Measurements from ENCODE around the gene C10orf105. TPM values are rescaled to one million over a fixed set of nuclear protein-coding genes. Genes with fewer than 3 reads are reported as not detected.

Gene C10orf105
- total RNA-seq, 4 donors from 2014 or later = 0.20 to 0.42 (median 0.26) TPM

DNA sequence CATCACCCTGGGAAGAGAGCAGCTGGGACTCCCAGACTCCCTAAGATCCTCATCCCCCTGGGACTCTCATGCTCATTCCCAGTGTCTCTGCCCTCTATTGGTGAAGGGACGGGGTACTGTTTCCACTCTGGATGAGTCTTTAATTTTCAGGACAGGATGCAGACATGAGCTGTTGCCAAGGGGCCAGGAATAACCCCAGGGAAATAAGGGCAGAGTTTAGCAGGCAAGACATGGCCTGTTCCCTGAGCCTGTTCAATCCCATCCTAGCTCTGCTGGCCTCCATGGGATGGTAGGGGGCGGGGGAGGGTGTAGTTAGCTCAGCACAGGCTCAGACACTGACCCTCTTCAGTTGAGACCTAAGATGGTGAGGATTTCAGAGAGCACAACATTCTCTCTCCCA lies 14.0 kb downstream of the C10orf105 start:
- no peak for DNase-seq (ENCODE audit: low spot score in 2 of 2)
- WGBS, 2 donors = 76 to 88% methylated on average over 2 of the region's 2 CpGs
- Histone ChIP-seq H3K4me3 (no peak overlapping the region), H3K36me3 (no peaks in the 10 kb centered on the region), H3K4me1 (peaks cover 0 to 21% (median 0%) of the 10 kb centered on the region in 4 donors), H3K9me3 (no peaks in the 10 kb centered on the region), H3K27ac (no peak overlapping the region), H3K27me3 (no peaks in the 10 kb centered on the region)
- TF ChIP-seq, protein P1, sequence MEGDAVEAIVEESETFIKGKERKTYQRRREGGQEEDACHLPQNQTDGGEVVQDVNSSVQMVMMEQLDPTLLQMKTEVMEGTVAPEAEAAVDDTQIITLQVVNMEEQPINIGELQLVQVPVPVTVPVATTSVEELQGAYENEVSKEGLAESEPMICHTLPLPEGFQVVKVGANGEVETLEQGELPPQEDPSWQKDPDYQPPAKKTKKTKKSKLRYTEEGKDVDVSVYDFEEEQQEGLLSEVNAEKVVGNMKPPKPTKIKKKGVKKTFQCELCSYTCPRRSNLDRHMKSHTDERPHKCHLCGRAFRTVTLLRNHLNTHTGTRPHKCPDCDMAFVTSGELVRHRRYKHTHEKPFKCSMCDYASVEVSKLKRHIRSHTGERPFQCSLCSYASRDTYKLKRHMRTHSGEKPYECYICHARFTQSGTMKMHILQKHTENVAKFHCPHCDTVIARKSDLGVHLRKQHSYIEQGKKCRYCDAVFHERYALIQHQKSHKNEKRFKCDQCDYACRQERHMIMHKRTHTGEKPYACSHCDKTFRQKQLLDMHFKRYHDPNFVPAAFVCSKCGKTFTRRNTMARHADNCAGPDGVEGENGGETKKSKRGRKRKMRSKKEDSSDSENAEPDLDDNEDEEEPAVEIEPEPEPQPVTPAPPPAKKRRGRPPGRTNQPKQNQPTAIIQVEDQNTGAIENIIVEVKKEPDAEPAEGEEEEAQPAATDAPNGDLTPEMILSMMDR (IDR thresholded peaks at IDR 0.05) = no peak
- TF ChIP-seq EP300 (IDR thresholded peaks at IDR 0.05) (no peak), POLR2A (IDR thresholded peaks at IDR 0.05) (no peak)

DNA sequence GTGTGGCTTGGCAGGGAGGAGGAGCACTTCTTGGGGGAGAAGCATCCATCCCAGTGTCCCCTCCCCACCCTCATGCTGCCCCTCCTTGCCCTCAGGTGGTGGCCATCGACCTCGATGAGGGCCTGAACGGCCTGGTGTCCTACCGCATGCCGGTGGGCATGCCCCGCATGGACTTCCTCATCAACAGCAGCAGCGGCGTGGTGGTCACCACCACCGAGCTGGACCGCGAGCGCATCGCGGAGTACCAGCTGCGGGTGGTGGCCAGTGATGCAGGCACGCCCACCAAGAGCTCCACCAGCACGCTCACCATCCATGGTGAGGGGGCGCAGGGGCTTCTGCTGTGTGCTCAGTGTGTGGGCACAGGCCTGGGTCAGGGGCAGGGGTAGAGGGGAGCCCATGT lies 14.8 kb downstream of the C10orf105 start:
- Histone ChIP-seq H3K27me3 (no peaks in the 10 kb centered on the region), H3K36me3 (no peaks in the 10 kb centered on the region), H3K27ac (no peak overlapping the region), H3K4me3 (no peak overlapping the region), H3K9me3 (no peaks in the 10 kb centered on the region), H3K4me1 (peaks cover 0 to 21% (median 0%) of the 10 kb centered on the region in 4 donors)
- WGBS, 2 donors = 94 to 100% methylated on average over 4 to 14 of the region's 18 CpGs
- no peak for DNase-seq (ENCODE audit: low spot score in 2 of 2)
- TF ChIP-seq POLR2A (IDR thresholded peaks at IDR 0.05) (no peak), EP300 (IDR thresholded peaks at IDR 0.05) (no peak)
- TF ChIP-seq, protein P1 (IDR thresholded peaks at IDR 0.05) = no peak

DNA sequence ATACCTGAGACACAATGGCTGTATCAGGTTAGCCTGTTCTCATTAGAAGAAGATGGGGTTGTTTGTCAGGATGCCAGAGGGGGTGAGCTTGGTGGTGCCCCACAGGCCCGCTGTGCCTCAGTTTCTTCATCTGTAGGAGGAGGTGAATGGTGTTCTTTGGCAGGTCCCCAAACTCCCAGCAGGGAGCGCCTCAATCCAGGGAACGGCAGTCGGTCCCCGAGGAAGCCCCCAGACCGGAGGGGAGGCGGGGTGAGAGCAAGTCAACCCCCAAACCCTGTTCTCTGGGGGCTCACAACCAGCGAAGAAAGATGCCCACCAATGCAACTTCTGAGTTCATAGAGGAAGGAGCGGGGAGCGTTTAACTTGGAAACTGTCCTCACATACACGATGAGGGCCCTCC lies 16.0 kb downstream of the C10orf105 start:
- TF ChIP-seq POLR2A (IDR thresholded peaks at IDR 0.05) = no peak
- TF ChIP-seq EP300 (IDR thresholded peaks at IDR 0.05) = no peak
- TF ChIP-seq, protein P1 (IDR thresholded peaks at IDR 0.05) = no peak
- Histone ChIP-seq H3K27ac (no peak overlapping the region), H3K27me3 (no peaks in the 10 kb centered on the region), H3K4me1 (peaks cover 0 to 15% (median 0%) of the 10 kb centered on the region in 4 donors), H3K9me3 (no peaks in the 10 kb centered on the region), H3K36me3 (no peaks in the 10 kb centered on the region), H3K4me3 (no peak overlapping the region)
- no peak for DNase-seq (ENCODE audit: low spot score in 2 of 2)
- WGBS, 2 donors = 72 to 73% methylated on average over 11 of the region's 11 CpGs

DNA sequence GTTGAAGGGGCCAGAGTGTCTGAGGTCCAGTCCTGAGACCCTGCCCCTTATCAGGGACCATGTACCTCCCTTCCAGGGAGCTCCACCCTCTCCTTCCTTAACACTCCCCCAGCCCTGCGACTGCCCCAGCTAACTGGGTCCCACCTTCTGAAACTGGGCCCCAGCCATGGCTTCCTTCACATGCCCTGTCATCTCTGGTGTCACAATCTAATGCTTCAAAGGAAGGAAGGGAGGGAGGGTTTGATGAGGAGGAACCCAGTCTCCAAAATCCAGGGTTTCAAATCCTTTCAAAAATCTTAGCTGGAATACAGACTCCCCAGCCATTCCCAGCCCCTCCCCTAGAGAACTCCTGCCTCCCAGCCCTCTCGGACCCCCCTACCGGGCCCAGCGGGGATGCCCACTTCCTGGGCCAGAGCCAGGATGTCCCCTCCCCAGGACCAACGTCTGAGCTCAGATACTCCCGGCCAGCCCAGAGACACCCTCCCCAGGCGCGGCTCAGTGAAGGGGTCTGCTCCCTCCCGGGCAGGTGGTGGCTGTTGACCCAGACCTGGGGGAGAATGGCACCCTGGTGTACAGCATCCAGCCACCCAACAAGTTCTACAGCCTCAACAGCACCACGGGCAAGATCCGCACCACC lies 18.0 kb downstream of the C10orf105 start:
- no peak for TF ChIP-seq POLR2A (IDR thresholded peaks at IDR 0.05)
- no peak for TF ChIP-seq EP300 (IDR thresholded peaks at IDR 0.05)
- TF ChIP-seq, protein P1 (IDR thresholded peaks at IDR 0.05) = no peak
- 64 to 67% methylated on average over 5 to 9 of the region's 11 CpGs for WGBS, 2 donors
- H3K4me1 ChIP-seq = peaks cover 0 to 9% (median 1%) of the 10 kb centered on the region in 4 donors

DNA sequence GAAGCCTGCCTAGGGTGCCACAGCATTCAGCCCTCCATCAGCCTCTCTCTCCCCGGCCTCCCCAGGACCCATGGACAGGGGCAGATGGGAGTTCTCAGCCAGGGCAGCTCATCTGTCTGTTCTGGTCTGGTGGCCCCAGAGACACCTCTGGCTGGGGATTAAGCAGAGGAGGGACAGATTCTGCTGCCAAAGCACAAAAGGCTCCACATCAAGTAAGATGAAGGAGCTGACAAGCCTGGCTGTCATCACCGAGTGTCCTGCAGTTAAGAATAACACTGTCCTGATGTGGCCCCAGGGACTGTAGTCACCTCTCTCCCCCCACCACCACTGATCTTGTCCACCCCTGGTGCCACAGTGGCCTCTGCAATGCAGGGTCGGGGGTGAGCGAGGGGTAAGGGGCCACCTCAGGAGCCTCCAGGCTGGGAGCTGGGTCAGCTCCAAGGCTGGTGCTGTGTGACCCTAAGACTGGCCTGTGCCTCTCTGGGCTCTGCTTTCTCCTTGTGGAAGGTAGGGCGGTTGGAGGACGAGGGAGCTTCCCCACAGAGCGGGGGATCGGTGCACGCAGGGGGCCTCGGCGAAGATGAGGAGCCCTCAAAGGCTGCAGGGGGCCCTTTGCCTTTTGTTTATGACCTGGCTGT lies 18.7 kb downstream of the C10orf105 start:
- H3K27ac ChIP-seq = no peak overlapping the region
- H3K27me3 ChIP-seq = no peaks in the 10 kb centered on the region
- no peaks in the 10 kb centered on the region for H3K36me3 ChIP-seq
- no peak for TF ChIP-seq POLR2A (IDR thresholded peaks at IDR 0.05)
- TF ChIP-seq EP300 (IDR thresholded peaks at IDR 0.05) = no peak
- TF ChIP-seq, protein P1 (IDR thresholded peaks at IDR 0.05) = no peak
- WGBS, 2 donors = 82 to 85% methylated on average over 11 of the region's 11 CpGs
- H3K4me1 ChIP-seq = peaks cover 0 to 13% (median 4%) of the 10 kb centered on the region in 4 donors
- DNase-seq (ENCODE audit: low spot score in 2 of 2) = no peak
- H3K9me3 ChIP-seq = no peaks in the 10 kb centered on the region
- H3K4me3 ChIP-seq = no peak overlapping the region

More for the DNA sequence above, 18.0 kb downstream of the C10orf105 start:
- H3K36me3 ChIP-seq = no peaks in the 10 kb centered on the region
- no peak overlapping the region for H3K27ac ChIP-seq
- no peak for DNase-seq (ENCODE audit: low spot score in 2 of 2)
- no peaks in the 10 kb centered on the region for H3K9me3 ChIP-seq
- no peak overlapping the region for H3K4me3 ChIP-seq
- no peaks in the 10 kb centered on the region for H3K27me3 ChIP-seq
